ENCODE results near the gene UBE2E1. TPM values are rescaled to one million over a fixed set of nuclear protein-coding genes. Genes with fewer than 3 reads are reported as not detected.

The UBE2E1 gene
- total RNA-seq: 100 to 1,000 TPM in 2 of 7 donors, 10 to 100 TPM in 5; 62.6 to 106 (median 87.2) TPM
- polyA plus RNA-seq: 10 to 100 TPM; 68.8 to 96.1 (median 95.1) TPM
- long read RNA-seq, donor 1, transcript UBE2E1-201 (6 exons, 1,511 nt): major isoform, 38 of 40 reads
- long read RNA-seq, donor 1, partial matches to known transcripts: 0 of 40 reads
- long read RNA-seq, donor 1, other reads (novel, unspliced or antisense): 0 of 40 reads
- long read RNA-seq, donor 2, transcript UBE2E1-201 (6 exons, 1,511 nt): major isoform, 26 of 43 reads
- long read RNA-seq, donor 2, partial matches to known transcripts: 15 of 43 reads
- long read RNA-seq, donor 2, other reads (novel, unspliced or antisense): 0 of 43 reads

GRCh38 chr3:23805633-23806533, at the start of gene UBE2E1:
UBE2E1 (plus strand) TSS chr3:23805955; CDS start chr3:23807270, 1,315 bp downstream.
- Histone ChIP-seq H3K27ac (peak within 1 kb of the TSS; percentile 84 to 93 (median 90)), H3K4me1 (peaks cover 24 to 49% (median 39%) of the 10 kb centered on the region in 6 donors), H3K27me3 (replicated peaks in 1 of 7) (no peaks in the 10 kb centered on the region), H3K9me3 (no peaks in the 10 kb centered on the region), H3K36me3 (no peaks in the 10 kb centered on the region), H3K4me3 (peak within 1 kb of the TSS; percentile 63 to 88 (median 76))
- peak; percentile 96 for DNase-seq
- intact Hi-C loops (cut with DNase I; ENCODE audit: low total_unique reads): no loop called here
- peak; percentile 76 to 85 (median 85) for TF ChIP-seq POLR2AphosphoS5 (IDR thresholded peaks at IDR 0.05)
- TF ChIP-seq CTCF (IDR thresholded peaks at IDR 0.05 in 8 of 11, conservative IDR thresholded peaks at IDR 0.05 in 3 of 11): no peak
- TF ChIP-seq POLR2A (IDR thresholded peaks at IDR 0.05): peak in 1 of 3 donors; percentile 30
- 1 to 2% (median 1%) methylated on average over 26 to 82 of the region's 82 CpGs for WGBS, 5 donors

DNA sequence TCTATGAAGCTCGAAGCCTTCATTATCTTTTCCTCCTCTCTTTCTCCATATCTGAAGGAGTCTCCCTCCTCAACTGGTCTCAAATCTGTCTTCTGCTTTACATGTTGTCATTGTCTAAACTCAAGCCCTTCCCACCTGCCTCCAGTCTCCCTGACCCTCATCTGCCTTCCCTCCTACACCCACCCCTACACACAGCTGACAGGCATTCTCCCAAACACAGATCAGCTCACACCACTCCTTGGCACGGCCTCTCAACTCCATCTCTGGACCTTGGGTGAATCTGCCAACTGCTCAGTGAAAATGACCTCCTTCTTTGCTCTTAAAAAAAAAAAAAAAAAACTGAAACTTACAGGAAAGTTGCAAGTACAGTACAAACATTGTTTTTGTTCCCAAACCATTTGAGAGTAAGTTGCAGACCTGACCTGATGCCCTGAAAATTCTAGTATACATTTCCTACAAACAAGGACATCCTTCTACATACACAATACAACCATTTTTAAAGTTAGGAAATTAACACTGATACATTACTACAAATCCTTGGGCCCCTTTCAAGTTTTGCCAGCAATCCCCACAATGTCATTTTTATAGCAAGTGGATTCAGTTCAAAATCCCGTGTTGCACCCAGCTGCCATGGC, 49.4 kb upstream of the UBE2E1 start:
- DNase-seq: no peak
- intact Hi-C loops (cut with DNase I; ENCODE audit: low total_unique reads): no loop called here
- Histone ChIP-seq H3K9me3 (no peaks in the 10 kb centered on the region), H3K36me3 (no peaks in the 10 kb centered on the region), H3K4me1 (peaks cover 0 to 15% (median 9%) of the 10 kb centered on the region in 6 donors), H3K4me3 (no peak overlapping the region), H3K27ac (peak overlapping the region in 2 of 8 donors; percentile 23 to 48), H3K27me3 (replicated peaks in 1 of 7) (no peaks in the 10 kb centered on the region)
- WGBS, 5 donors: 56 to 72% (median 69%) methylated on average over 3 of the region's 3 CpGs
- no peak for TF ChIP-seq POLR2AphosphoS5 (IDR thresholded peaks at IDR 0.05)
- no peak for TF ChIP-seq CTCF (IDR thresholded peaks at IDR 0.05 in 8 of 11, conservative IDR thresholded peaks at IDR 0.05 in 3 of 11)
- no peak for TF ChIP-seq POLR2A (IDR thresholded peaks at IDR 0.05)

DNA sequence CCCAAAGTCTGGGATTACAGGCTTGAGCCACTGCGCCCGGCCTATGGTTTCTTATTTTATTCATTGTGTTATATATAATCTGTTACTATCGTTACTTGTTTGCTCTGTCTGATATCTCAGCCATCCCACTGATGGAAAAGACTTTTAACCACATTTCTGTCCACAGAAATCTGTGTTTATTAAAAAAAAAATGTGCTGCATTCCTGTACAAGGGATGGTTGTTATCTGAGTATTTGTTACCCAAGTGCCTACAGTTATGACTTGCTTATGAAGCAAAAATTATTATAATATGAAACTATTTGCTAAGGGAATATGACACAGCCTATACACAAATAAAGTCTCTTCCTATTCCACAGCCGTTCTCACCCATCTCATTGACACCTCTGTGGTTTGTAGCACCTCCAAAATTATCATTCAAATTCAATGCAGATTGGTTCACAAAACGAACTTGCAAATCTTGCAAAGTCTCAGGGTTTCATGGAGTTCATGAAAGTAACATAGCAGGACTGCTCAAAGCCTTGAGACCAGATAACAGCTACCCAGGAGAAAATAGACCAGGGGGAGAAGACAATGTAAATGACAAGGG, 47.4 kb upstream of the UBE2E1 start:
- Histone ChIP-seq H3K27ac (no peak overlapping the region), H3K36me3 (no peaks in the 10 kb centered on the region), H3K4me1 (peaks cover 6 to 32% (median 19%) of the 10 kb centered on the region in 6 donors), H3K27me3 (replicated peaks in 1 of 7) (no peaks in the 10 kb centered on the region), H3K4me3 (no peak overlapping the region), H3K9me3 (no peaks in the 10 kb centered on the region)
- WGBS, 5 donors: 81 to 84% (median 81%) methylated on average over 5 of the region's 5 CpGs
- TF ChIP-seq CTCF (IDR thresholded peaks at IDR 0.05 in 8 of 11, conservative IDR thresholded peaks at IDR 0.05 in 3 of 11) (no peak), POLR2A (IDR thresholded peaks at IDR 0.05) (no peak), POLR2AphosphoS5 (IDR thresholded peaks at IDR 0.05) (no peak)
- intact Hi-C loops (cut with DNase I; ENCODE audit: low total_unique reads): no loop called here
- no peak for DNase-seq
